ENCODE measurements around the gene SIRT4.

GRCh38 chr12:120261951-120262851 is 39.9 kb upstream of the SIRT4 start:
- no peak for TF ChIP-seq CTCF (IDR thresholded peaks at IDR 0.05)
- TF ChIP-seq POLR2AphosphoS5 (IDR thresholded peaks at IDR 0.05; ENCODE audit: insufficient read depth in 1 of 2, low read depth in 1 of 2) = no peak

Measured in vagina (tissue), 2 donors.